Measurements from ENCODE around the gene SLC35F3.

DNA sequence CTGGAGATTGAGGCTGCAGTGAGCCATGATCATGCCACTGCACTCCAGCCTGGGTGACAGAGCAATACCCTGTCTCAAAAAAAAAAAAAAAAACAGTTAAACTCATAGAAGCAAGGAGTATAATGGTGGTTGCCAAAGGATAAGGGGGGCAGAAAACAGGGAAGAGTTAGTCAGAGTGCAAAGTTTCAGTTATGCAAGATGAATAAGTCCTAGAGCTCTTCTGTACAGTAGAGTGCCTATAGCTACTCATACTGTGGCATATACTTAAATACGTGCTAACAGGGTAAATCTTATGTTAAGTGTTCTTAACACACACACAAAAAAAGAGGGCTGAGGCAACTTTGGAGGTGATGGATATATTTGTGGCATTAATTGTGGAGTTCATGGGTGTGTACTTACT lies 393.2 kb downstream of the SLC35F3 start:
- TF ChIP-seq, protein P1, sequence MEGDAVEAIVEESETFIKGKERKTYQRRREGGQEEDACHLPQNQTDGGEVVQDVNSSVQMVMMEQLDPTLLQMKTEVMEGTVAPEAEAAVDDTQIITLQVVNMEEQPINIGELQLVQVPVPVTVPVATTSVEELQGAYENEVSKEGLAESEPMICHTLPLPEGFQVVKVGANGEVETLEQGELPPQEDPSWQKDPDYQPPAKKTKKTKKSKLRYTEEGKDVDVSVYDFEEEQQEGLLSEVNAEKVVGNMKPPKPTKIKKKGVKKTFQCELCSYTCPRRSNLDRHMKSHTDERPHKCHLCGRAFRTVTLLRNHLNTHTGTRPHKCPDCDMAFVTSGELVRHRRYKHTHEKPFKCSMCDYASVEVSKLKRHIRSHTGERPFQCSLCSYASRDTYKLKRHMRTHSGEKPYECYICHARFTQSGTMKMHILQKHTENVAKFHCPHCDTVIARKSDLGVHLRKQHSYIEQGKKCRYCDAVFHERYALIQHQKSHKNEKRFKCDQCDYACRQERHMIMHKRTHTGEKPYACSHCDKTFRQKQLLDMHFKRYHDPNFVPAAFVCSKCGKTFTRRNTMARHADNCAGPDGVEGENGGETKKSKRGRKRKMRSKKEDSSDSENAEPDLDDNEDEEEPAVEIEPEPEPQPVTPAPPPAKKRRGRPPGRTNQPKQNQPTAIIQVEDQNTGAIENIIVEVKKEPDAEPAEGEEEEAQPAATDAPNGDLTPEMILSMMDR (conservative IDR thresholded peaks at IDR 0.05; ENCODE audit: low read depth in 2 of 2) = no peak
- TF ChIP-seq, protein P2, sequence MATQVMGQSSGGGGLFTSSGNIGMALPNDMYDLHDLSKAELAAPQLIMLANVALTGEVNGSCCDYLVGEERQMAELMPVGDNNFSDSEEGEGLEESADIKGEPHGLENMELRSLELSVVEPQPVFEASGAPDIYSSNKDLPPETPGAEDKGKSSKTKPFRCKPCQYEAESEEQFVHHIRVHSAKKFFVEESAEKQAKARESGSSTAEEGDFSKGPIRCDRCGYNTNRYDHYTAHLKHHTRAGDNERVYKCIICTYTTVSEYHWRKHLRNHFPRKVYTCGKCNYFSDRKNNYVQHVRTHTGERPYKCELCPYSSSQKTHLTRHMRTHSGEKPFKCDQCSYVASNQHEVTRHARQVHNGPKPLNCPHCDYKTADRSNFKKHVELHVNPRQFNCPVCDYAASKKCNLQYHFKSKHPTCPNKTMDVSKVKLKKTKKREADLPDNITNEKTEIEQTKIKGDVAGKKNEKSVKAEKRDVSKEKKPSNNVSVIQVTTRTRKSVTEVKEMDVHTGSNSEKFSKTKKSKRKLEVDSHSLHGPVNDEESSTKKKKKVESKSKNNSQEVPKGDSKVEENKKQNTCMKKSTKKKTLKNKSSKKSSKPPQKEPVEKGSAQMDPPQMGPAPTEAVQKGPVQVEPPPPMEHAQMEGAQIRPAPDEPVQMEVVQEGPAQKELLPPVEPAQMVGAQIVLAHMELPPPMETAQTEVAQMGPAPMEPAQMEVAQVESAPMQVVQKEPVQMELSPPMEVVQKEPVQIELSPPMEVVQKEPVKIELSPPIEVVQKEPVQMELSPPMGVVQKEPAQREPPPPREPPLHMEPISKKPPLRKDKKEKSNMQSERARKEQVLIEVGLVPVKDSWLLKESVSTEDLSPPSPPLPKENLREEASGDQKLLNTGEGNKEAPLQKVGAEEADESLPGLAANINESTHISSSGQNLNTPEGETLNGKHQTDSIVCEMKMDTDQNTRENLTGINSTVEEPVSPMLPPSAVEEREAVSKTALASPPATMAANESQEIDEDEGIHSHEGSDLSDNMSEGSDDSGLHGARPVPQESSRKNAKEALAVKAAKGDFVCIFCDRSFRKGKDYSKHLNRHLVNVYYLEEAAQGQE (IDR thresholded peaks at IDR 0.05; ENCODE audit: unreplicated experiment) = no peak
- TF ChIP-seq POLR2AphosphoS5 (IDR thresholded peaks at IDR 0.05; ENCODE audit: low read depth) = no peak
